GM06990 (cell line): ENCODE results near the gene LDB3.
A peak's percentile ranks its signal among the peaks of the same experiment; 100 is the strongest.

Source experiments
- DNase-seq: peaks from one replicate; pipeline ENCODE4 v3.0.0-alpha.2; 2011; ENCODE audit not compliant: insufficient read length; ENCODE audit errors: extremely low read depth
- H3K27me3 ChIP-seq: replicated peaks from 2 replicates; pipeline ENCODE4 v1.6.0; 2011; ENCODE audit warnings: low read length; ENCODE audit not compliant: control insufficient read depth, insufficient read depth
- H3K36me3 ChIP-seq: 2 replicates; pipeline ENCODE4 v1.5.1; 2011; ENCODE audit warnings: low read length; ENCODE audit not compliant: control insufficient read depth, insufficient read depth
- H3K4me3 ChIP-seq: replicated peaks from 2 replicates; pipeline ENCODE4 v1.5.1; 2011; ENCODE audit warnings: low read depth, mild to moderate bottlenecking, control low read depth, low read length
- TF ChIP-seq, protein P1 (sequence below): IDR thresholded peaks from 2 replicates; pipeline ENCODE4 v1.5.1; 2011; ENCODE audit warnings: low read length, control low read depth, mild to moderate bottlenecking, inconsistent platforms; ENCODE audit not compliant: insufficient read depth, poor library complexity, severe bottlenecking

Gene LDB3

DNA sequence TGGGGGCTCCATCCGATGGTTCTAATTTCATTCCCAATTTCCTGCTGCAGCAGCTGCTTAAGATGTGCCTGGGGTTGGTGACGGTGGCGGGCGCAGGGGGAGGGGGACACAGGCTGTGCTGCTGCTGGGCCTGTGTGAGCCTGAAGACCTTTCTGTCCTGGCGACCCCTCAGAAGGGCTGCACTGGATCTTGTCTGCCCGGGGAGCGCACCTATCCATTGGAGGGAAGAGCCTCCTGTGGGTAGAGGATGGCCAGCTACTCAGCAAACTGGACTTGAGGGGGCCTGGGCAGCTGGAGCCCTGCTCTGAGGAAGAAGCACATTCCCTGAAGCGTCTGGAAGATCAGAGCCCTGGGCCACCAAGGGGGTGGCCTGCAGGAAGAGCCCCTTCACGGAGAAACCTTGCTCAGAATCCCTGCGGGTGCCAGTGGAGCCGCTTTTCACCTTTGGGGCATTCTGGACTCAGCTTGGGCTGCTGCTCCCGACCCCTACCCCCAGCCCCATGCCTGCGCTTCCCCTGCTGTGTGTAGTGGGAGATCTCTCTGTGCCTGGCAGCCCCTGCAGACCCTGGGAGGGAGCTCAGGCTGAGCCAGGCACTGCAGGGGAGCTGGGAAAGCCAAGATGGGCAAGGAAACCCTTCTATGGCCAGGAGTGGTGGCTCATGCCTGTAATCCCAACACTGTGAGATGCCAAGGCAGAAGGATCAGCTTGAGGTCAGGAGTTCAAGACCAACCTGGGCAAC is 17.8 kb downstream of the LDB3 start:
- Histone ChIP-seq H3K36me3 (no peaks in the 10 kb centered on the region), H3K4me3 (no peak overlapping the region), H3K27me3 (no peaks in the 10 kb centered on the region; the same call in 1 of the 2 replicates)
- no peak for DNase-seq
- TF ChIP-seq, protein P1, sequence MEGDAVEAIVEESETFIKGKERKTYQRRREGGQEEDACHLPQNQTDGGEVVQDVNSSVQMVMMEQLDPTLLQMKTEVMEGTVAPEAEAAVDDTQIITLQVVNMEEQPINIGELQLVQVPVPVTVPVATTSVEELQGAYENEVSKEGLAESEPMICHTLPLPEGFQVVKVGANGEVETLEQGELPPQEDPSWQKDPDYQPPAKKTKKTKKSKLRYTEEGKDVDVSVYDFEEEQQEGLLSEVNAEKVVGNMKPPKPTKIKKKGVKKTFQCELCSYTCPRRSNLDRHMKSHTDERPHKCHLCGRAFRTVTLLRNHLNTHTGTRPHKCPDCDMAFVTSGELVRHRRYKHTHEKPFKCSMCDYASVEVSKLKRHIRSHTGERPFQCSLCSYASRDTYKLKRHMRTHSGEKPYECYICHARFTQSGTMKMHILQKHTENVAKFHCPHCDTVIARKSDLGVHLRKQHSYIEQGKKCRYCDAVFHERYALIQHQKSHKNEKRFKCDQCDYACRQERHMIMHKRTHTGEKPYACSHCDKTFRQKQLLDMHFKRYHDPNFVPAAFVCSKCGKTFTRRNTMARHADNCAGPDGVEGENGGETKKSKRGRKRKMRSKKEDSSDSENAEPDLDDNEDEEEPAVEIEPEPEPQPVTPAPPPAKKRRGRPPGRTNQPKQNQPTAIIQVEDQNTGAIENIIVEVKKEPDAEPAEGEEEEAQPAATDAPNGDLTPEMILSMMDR, result no peak

DNA sequence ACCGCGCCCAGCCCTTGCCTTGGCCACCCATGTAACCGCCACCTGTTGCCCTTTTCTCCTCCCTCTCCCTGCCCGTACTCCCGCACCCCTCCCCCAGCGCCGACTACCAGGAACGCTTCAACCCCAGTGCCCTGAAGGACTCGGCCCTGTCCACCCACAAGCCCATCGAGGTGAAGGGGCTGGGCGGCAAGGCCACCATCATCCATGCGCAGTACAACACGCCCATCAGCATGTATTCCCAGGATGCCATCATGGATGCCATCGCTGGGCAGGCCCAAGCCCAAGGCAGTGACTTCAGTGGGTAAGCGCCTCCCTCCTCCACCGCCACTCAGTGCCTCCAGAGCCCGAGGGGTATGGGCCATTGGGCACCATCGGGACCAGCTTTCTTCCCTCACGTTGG is 18.7 kb downstream of the LDB3 start:
- Histone ChIP-seq H3K36me3 (no peaks in the 10 kb centered on the region), H3K4me3 (no peak overlapping the region), H3K27me3 (no peaks in the 10 kb centered on the region; the same call in 1 of the 2 replicates)
- no peak for DNase-seq
- TF ChIP-seq, protein P1, result no peak

DNA sequence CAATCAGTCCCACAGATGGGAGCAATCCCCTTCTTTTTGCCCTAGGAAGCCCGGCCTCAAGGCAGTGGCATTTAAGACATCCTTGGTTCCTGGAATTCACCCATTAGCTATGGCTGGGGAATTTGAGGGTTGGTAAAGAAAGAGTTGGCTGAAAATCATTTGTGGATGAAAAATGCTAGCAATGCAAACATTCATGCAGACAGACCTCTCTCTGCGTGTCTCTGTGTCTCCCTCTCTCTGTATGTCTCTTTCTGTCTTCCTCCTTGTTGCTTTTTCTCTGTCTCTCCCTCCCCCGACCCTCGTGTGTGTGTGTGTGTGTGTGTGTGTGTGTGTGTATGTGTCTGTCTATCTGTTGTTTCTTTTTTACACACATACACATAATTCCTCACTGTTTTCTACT is 19.4 kb downstream of the LDB3 start:
- TF ChIP-seq, protein P1, result no peak
- no peak overlapping the region for H3K4me3 ChIP-seq
- DNase-seq, result no peak
- no peaks in the 10 kb centered on the region; the same call in 1 of the 2 replicates for H3K27me3 ChIP-seq
- no peaks in the 10 kb centered on the region for H3K36me3 ChIP-seq

DNA sequence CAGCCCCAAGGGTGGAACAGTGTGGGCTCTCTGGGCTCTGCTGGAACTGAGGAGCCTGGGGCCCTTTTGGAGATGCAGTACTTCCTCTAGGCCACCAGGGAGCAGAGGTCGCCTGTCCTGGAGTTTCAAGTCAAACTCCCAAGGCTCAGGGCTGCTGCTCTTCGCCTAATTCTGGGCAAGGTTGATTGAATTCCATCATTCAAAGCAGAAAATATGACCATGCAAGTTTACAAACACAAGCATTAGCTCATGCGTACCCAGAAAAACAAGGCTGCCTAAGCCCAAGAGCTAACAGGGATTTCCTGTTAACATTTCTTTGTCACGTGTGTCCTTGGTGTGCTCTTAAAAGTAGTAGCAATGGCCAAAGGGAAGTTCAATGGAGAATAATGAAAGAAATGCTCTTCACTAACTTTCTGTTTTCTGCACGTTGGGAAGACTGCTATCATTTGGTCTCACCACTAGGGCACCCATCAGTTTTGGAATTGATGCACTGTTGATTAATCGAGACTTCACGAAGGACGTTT is 20.1 kb downstream of the LDB3 start:
- DNase-seq, result no peak
- Histone ChIP-seq H3K4me3 (no peak overlapping the region), H3K27me3 (no peaks in the 10 kb centered on the region; the same call in 1 of the 2 replicates), H3K36me3 (no peaks in the 10 kb centered on the region)
- TF ChIP-seq, protein P1, result peak; percentile 80

DNA sequence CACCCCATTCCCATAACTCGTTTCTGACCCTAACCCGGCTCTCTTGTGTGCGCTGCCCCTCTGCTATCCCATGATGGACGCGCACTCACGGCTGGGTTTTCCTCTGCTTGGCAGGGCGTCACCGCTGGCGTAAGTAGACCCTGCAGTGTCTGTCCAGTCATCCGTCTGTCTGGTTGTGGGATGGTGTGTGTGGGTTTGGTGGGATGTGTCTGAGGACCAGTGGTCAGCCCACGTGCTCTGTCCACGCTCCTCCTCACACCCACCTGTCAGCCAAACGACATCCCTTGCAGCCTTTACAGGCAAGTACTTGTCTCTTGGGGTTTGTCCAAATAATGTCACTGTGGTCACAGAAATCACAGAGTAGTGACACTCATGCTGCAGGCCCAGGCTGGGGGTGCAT is 20.8 kb downstream of the LDB3 start:
- no peak for DNase-seq
- no peaks in the 10 kb centered on the region for H3K36me3 ChIP-seq
- H3K4me3 ChIP-seq, result no peak overlapping the region
- H3K27me3 ChIP-seq, result no peaks in the 10 kb centered on the region; the same call in 1 of the 2 replicates
- TF ChIP-seq, protein P1, result no peak
